CD14-positive monocyte (primary cell): ENCODE data around the gene FNIP2. TPM values are rescaled to one million over a fixed set of nuclear protein-coding genes. Genes with fewer than 3 reads are reported as not detected.
"Not testable (repeated sequence)": the region's sequence is repeated elsewhere in the genome, so short reads cannot be mapped to it uniquely, and the experiment has no call there.

Source experiments
- DNase-seq, 3 donors: peaks; one replicate each; pipeline ENCODE4 v3.0.0-alpha.2; 2011 to 2022
- H2AFZ ChIP-seq: 2 replicates; pipeline ENCODE4 v1.6.0; 2012; ENCODE audit warnings: mild to moderate bottlenecking, low read depth, low read length, inconsistent platforms; ENCODE audit not compliant: insufficient read depth, poor library complexity, severe bottlenecking
- H3K27ac ChIP-seq, 2 donors: 1 replicate in 1 of 2; 2 replicates in 1 of 2; pipeline ENCODE4 v1.5.1; 2012 to 2013; ENCODE audit warnings: low read length in 2 of 2, control low read depth in 1 of 2, inconsistent platforms in 1 of 2, low read depth in 1 of 2, mild to moderate bottlenecking in 1 of 2
- H3K27me3 ChIP-seq, 2 donors: one replicate each; pipeline versions ENCODE4 v1.6.0 to v1.6.1; 2011 to 2013; ENCODE audit warnings: low read length in 2 of 2; ENCODE audit not compliant: control insufficient read depth in 2 of 2, insufficient read depth in 2 of 2
- H3K36me3 ChIP-seq, 2 donors: replicated peaks in 1 of 2; 1 replicate in 1 of 2; 2 replicates in 1 of 2; pipeline versions ENCODE4 v1.5.1 to v1.6.1; 2012 to 2013; ENCODE audit warnings: low read length in 2 of 2, control low read depth in 1 of 2, inconsistent platforms in 1 of 2, mild to moderate bottlenecking in 1 of 2; ENCODE audit not compliant: insufficient read depth in 2 of 2, control insufficient read depth in 1 of 2
- H3K4me1 ChIP-seq, 2 donors: 1 replicate in 1 of 2; 2 replicates in 1 of 2; pipeline versions ENCODE4 v1.5.1 to v1.6.1; 2012 to 2013; ENCODE audit warnings: low read length in 2 of 2, control low read depth in 1 of 2, inconsistent platforms in 1 of 2, mild to moderate bottlenecking in 1 of 2, moderate library complexity in 1 of 2; ENCODE audit not compliant: insufficient read depth in 2 of 2, control insufficient read depth in 1 of 2
- H3K4me2 ChIP-seq: replicated peaks from 2 replicates; pipeline ENCODE3; 2012; ENCODE audit warnings: low read length, moderate library complexity, mild to moderate bottlenecking; ENCODE audit not compliant: poor library complexity, severe bottlenecking; ENCODE audit errors: extremely low read depth
- H3K4me3 ChIP-seq, 3 experiments: fragments of 200-600 bp in 1 of 3; sonication (generic) in 1 of 3; replicated peaks in 1 of 3; 1 replicate in 2 of 3; 2 replicates in 1 of 3; pipeline ENCODE4 v1.5.1; 2011 to 2013; ENCODE audit warnings: low read length in 3 of 3, mild to moderate bottlenecking in 3 of 3, control low read depth in 2 of 3, low read depth in 2 of 3, inconsistent platforms in 1 of 3, moderate library complexity in 1 of 3
- H3K79me2 ChIP-seq: 2 replicates; pipeline ENCODE4 v1.6.0; 2012; ENCODE audit warnings: mild to moderate bottlenecking, control low read depth, inconsistent platforms, low read length, moderate library complexity; ENCODE audit not compliant: insufficient read depth
- H3K9ac ChIP-seq: 2 replicates; pipeline ENCODE4 v1.6.0; 2017; ENCODE audit warnings: low read length, mild to moderate bottlenecking; ENCODE audit not compliant: insufficient read depth, poor library complexity, severe bottlenecking
- H3K9me3 ChIP-seq, 2 donors: replicated peaks in 1 of 2; 1 replicate in 1 of 2; 2 replicates in 1 of 2; pipeline versions ENCODE4 v1.5.1 to v1.6.1; 2012 to 2013; ENCODE audit warnings: low read length in 2 of 2, control low read depth in 1 of 2; ENCODE audit not compliant: control insufficient read depth in 1 of 2, insufficient read depth in 1 of 2
- H4K20me1 ChIP-seq: 2 replicates; pipeline ENCODE4 v1.6.0; 2012; ENCODE audit warnings: mild to moderate bottlenecking, low read length, control low read depth, moderate library complexity; ENCODE audit not compliant: insufficient read depth
- H3K27ac Mint-ChIP-seq, 7 donors: one replicate each; pipeline ENCODE4 v1.8.0; 2020; ENCODE audit warnings: mild to moderate bottlenecking in 7 of 7, mixed read lengths in 7 of 7, moderate library complexity in 6 of 7, inconsistent platforms in 2 of 7
- H3K27me3 Mint-ChIP-seq, 3 donors: one replicate each; pipeline ENCODE4 v1.8.0; 2021 to 2022; ENCODE audit warnings: low read depth in 3 of 3, mild to moderate bottlenecking in 3 of 3, mixed read lengths in 3 of 3, moderate library complexity in 3 of 3, inconsistent platforms in 1 of 3
- H3K36me3 Mint-ChIP-seq, 2 donors: one replicate each; pipeline ENCODE4 v1.8.0; 2020; ENCODE audit warnings: mixed read lengths in 2 of 2, inconsistent platforms in 1 of 2, mild to moderate bottlenecking in 1 of 2
- H3K4me1 Mint-ChIP-seq: one replicate; pipeline ENCODE4 v1.8.0; 2020; ENCODE audit warnings: mild to moderate bottlenecking, mixed read lengths
- H3K4me3 Mint-ChIP-seq, 2 donors: one replicate each; pipeline ENCODE4 v1.8.0; 2020; ENCODE audit warnings: mild to moderate bottlenecking in 2 of 2, mixed read lengths in 2 of 2, moderate library complexity in 1 of 2
- H3K9me3 Mint-ChIP-seq, 7 donors: one replicate each; pipeline ENCODE4 v1.8.0; 2020 to 2022; ENCODE audit warnings: mixed read lengths in 7 of 7, mild to moderate bottlenecking in 6 of 7, moderate library complexity in 6 of 7, inconsistent platforms in 2 of 7
- WGBS: methylation state at CpG from one replicate; pipeline ENCODE4 v1.1.5; 2013; ENCODE audit warnings: missing lambda C conversion rate; ENCODE audit not compliant: insufficient coverage; 5-methylcytosine and 5-hydroxymethylcytosine counted together
- intact Hi-C, 2 donors: fragments of 100-400 bp; cut with micrococcal nuclease; formaldehyde crosslinking; loops; one replicate each; pipeline versions ENCODE4 v1.15.0 to v1.15.1; 2023
- polyA plus RNA-seq, 3 donors: library from polyadenylated mRNA; depleted of rRNA in 1 of 3; unstranded in 2 of 3; stranded (reverse) in 1 of 3; fragments of 300-500 nt in 2 of 3; fragments of >200 nt in 1 of 3; fragmentation: Illumina TruSeq in 2 of 3; gene quantifications; 1 replicate in 2 of 3; 2 replicates in 1 of 3; pipeline ENCODE4 v1.2.3, GENCODE V29; 2012 to 2021
- TF ChIP-seq, protein P1 (sequence below): fragments of 200-600 bp; IDR thresholded peaks from one replicate; pipeline ENCODE4 v1.8.0; 2022; ENCODE audit warnings: antibody characterized with exemption, mild to moderate bottlenecking

The FNIP2 gene
- polyA plus RNA-seq, 3 donors, result 3.5 to 7.7 (median 5.7) TPM

DNA sequence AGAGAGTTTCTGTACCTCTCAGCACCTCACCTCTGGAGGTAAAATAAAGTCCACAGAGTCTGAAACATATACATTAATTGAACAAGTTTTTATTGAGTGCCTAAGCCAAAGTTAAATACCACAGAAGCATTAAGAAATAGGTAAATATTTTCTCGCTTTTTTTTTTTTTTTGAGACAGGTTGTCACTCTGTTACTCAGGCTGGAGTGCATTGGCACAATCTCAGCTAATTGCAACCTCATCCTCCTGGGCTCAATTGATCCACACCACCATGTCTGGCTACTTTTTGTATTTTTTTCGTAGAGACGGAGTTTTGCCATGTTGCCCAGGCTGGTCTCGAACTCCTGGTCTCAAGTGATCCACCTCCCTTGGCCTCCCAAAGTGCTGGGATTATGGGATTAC is 10.1 kb upstream of the FNIP2 start:
- no peak for DNase-seq
- Histone ChIP-seq H3K27me3 (no peaks in the 10 kb centered on the region), H3K4me1 (no peaks in the 10 kb centered on the region), H3K79me2 (no peaks in the 10 kb centered on the region), H3K4me2 (no peak overlapping the region), H3K9me3 (no peaks in the 10 kb centered on the region), H3K27ac (no peak overlapping the region), H2AFZ (no peak overlapping the region), H3K9ac (no peak overlapping the region), H4K20me1 (no peaks in the 10 kb centered on the region), H3K4me3 (no peak overlapping the region), H3K36me3 (no peaks in the 10 kb centered on the region)
- Mint-ChIP-seq H3K27ac (no peak overlapping the region), H3K4me1 (peaks cover 9% of the 10 kb centered on the region), H3K36me3 (no peaks in the 10 kb centered on the region), H3K9me3 (peaks cover 2 to 11% (median 7%) of the 10 kb centered on the region in 7 donors), H3K27me3 (peaks cover 0 to 8% (median 3%) of the 10 kb centered on the region in 3 donors), H3K4me3 (no peak overlapping the region)
- intact Hi-C loops, result no loop called here
- 100% methylated on average over 3 of the region's 4 CpGs for WGBS
- TF ChIP-seq, protein P1, sequence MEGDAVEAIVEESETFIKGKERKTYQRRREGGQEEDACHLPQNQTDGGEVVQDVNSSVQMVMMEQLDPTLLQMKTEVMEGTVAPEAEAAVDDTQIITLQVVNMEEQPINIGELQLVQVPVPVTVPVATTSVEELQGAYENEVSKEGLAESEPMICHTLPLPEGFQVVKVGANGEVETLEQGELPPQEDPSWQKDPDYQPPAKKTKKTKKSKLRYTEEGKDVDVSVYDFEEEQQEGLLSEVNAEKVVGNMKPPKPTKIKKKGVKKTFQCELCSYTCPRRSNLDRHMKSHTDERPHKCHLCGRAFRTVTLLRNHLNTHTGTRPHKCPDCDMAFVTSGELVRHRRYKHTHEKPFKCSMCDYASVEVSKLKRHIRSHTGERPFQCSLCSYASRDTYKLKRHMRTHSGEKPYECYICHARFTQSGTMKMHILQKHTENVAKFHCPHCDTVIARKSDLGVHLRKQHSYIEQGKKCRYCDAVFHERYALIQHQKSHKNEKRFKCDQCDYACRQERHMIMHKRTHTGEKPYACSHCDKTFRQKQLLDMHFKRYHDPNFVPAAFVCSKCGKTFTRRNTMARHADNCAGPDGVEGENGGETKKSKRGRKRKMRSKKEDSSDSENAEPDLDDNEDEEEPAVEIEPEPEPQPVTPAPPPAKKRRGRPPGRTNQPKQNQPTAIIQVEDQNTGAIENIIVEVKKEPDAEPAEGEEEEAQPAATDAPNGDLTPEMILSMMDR, result no peak

GRCh38 chr4:158759539-158759938 is 9.3 kb upstream of the FNIP2 start:
- H3K9me3 ChIP-seq, H3K27me3 Mint-ChIP-seq, H3K4me3 Mint-ChIP-seq, H3K4me1 ChIP-seq, H3K27ac ChIP-seq, H3K4me1 Mint-ChIP-seq, H3K4me2 ChIP-seq, H4K20me1 ChIP-seq, H3K36me3 ChIP-seq, H2AFZ ChIP-seq, H3K27ac Mint-ChIP-seq, H3K79me2 ChIP-seq, intact Hi-C loops, H3K27me3 ChIP-seq, H3K4me3 ChIP-seq, H3K36me3 Mint-ChIP-seq, H3K9ac ChIP-seq, DNase-seq: not testable (repeated sequence)
- over 99% methylated on average over 14 of the region's 20 CpGs for WGBS
- H3K9me3 Mint-ChIP-seq, result peaks cover 2 to 11% (median 7%) of the 10 kb centered on the region in 7 donors
